Renal cortical epithelial cell (primary cell): ENCODE measurements around the gene AIG1. TPM values are rescaled to one million over a fixed set of nuclear protein-coding genes. Genes with fewer than 3 reads are reported as not detected.
A peak's percentile ranks its signal among the peaks of the same experiment; 100 is the strongest.
"Not testable (repeated sequence)": the region's sequence is repeated elsewhere in the genome, so short reads cannot be mapped to it uniquely, and the experiment has no call there.

Source experiments
- DNase-seq: peaks from one replicate; pipeline ENCODE4 v3.0.0-alpha.2; 2011; ENCODE audit warnings: low read depth
- total RNA-seq: library from RNA; depleted of rRNA; stranded (reverse); fragments of >200 nt; gene quantifications from 2 replicates; pipeline ENCODE4 v1.2.3, GENCODE V29; 2014

The AIG1 gene
- total RNA-seq, 1 donor from 2014 or later, result 67.4 TPM

- DNase-seq, result no peak
Measured at GRCh38 chr6:143127941-143128680, 67.4 kb downstream of the AIG1 start.

- DNase-seq, result no peak
Measured at GRCh38 chr6:143128681-143129015, 68.0 kb downstream of the AIG1 start.

- DNase-seq, result no peak
Measured at GRCh38 chr6:143130928-143131327, 70.2 kb downstream of the AIG1 start.

GRCh38 chr6:143135325-143135724 lies 74.6 kb downstream of the AIG1 start:
- DNase-seq, result no peak

GRCh38 chr6:143135797-143136561 lies 75.3 kb downstream of the AIG1 start:
- no peak for DNase-seq

- DNase-seq, result no peak
Measured at GRCh38 chr6:143136647-143137046, 76.0 kb downstream of the AIG1 start.

- DNase-seq, result no peak
Measured at GRCh38 chr6:143139239-143139784, 78.6 kb downstream of the AIG1 start.

- DNase-seq, result not testable (repeated sequence)
Measured at GRCh38 chr6:143139884-143140283, 79.2 kb downstream of the AIG1 start.

- DNase-seq, result no peak
Measured at GRCh38 chr6:143140767-143141166, 80.1 kb downstream of the AIG1 start.

- DNase-seq, result no peak
Measured at GRCh38 chr6:143141442-143141841, 80.8 kb downstream of the AIG1 start.

- no peak for DNase-seq
Measured at GRCh38 chr6:143146186-143146851, 85.6 kb downstream of the AIG1 start.

GRCh38 chr6:143149771-143150170 lies 89.1 kb downstream of the AIG1 start:
- no peak for DNase-seq

- no peak for DNase-seq
Measured at GRCh38 chr6:143150281-143150680, 89.6 kb downstream of the AIG1 start.

GRCh38 chr6:143151381-143151780 lies 90.7 kb downstream of the AIG1 start:
- DNase-seq, result no peak

- no peak for DNase-seq
Measured at GRCh38 chr6:143155681-143156080, 95.0 kb downstream of the AIG1 start.

GRCh38 chr6:143157131-143157530 lies 96.4 kb downstream of the AIG1 start:
- DNase-seq, result peak; percentile 13

GRCh38 chr6:143158113-143158581 lies 97.5 kb downstream of the AIG1 start:
- DNase-seq, result peak; percentile 27

GRCh38 chr6:143159001-143159400 lies 98.3 kb downstream of the AIG1 start:
- DNase-seq, result peak; percentile 52

GRCh38 chr6:143160015-143160414 lies 99.3 kb downstream of the AIG1 start:
- no peak for DNase-seq

- peak; percentile 56 for DNase-seq
Measured at GRCh38 chr6:143160439-143161220, 99.9 kb downstream of the AIG1 start.

- DNase-seq, result no peak
Measured at GRCh38 chr6:143163621-143164020, 102.9 kb downstream of the AIG1 start.
